Measurements from ENCODE around the gene GON4L.
"Not testable (repeated sequence)": the region's sequence is repeated elsewhere in the genome, so short reads cannot be mapped to it uniquely, and the experiment has no call there.

Gene GON4L

DNA sequence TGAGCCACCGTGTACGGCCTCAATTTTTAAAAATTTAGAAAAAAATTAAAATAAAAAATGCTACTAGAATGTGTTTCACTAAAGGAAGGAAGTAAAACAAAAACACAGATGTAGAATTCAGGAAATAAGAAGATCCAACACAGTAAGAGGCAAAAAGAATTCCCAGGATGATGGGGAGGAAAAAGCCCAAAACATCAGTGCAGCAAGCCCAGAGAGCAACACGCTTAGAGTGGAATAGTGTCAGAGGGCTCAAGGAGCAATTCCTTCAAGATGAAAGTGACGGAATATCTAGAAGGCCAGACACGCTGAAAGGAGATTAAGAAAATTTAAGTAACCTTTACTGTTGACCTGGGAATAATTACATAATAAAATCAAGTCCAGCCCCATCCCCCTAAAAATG lies 87.8 kb downstream of the GON4L start:
- DNase-seq (ENCODE audit: low spot score), result no peak
- TF ChIP-seq, protein P1, sequence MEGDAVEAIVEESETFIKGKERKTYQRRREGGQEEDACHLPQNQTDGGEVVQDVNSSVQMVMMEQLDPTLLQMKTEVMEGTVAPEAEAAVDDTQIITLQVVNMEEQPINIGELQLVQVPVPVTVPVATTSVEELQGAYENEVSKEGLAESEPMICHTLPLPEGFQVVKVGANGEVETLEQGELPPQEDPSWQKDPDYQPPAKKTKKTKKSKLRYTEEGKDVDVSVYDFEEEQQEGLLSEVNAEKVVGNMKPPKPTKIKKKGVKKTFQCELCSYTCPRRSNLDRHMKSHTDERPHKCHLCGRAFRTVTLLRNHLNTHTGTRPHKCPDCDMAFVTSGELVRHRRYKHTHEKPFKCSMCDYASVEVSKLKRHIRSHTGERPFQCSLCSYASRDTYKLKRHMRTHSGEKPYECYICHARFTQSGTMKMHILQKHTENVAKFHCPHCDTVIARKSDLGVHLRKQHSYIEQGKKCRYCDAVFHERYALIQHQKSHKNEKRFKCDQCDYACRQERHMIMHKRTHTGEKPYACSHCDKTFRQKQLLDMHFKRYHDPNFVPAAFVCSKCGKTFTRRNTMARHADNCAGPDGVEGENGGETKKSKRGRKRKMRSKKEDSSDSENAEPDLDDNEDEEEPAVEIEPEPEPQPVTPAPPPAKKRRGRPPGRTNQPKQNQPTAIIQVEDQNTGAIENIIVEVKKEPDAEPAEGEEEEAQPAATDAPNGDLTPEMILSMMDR (IDR thresholded peaks at IDR 0.05; ENCODE audit: extremely low read depth, missing control alignments), result no peak

DNA sequence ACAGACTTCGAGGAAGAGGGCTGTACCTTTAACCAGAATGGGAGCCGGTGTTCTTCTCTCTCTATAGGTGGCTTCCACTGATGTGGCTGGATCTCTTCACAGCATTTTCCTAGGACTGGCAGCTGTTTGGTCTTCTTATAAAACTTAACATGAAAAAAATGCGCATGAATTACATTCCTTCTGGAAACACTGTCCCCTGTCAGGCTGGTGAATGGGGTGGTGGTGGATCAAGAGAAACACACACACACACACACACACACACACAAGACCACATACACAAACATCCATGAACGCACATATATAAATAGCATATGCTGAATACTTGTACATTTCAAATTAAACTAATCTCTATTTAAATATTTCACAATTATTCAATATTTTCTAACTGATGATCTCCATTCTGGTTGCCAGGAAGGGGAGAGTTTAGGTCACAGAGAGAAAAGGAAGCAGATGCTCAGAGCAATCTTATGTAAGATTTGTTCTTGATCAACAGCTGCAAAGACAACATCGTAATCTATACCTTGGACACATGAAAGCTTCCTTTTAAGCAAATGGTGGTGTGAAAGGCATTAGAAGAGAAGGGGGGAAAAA lies 89.5 kb downstream of the GON4L start:
- DNase-seq (ENCODE audit: low spot score), result not testable (repeated sequence)

DNA sequence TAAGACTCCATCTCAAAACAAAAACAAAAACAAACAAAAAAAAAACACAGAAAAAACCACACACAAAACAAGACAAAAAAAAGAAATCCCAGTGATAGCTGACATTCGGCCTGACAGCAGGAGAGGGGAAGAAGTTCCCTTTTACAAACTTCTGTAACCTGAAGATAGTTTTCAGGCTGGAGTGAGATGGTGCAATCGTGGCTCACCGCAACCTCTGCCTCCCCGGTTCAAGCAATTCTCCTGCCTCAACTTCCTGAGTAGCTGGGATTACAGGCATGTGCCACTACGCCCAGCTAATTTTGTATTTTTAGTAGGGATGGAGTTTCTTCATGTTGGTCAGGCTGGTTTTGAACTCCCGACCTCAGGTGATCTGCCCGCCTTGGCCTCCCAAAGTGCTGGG lies 93.0 kb downstream of the GON4L start:
- not testable (repeated sequence) for DNase-seq (ENCODE audit: low spot score)

DNA sequence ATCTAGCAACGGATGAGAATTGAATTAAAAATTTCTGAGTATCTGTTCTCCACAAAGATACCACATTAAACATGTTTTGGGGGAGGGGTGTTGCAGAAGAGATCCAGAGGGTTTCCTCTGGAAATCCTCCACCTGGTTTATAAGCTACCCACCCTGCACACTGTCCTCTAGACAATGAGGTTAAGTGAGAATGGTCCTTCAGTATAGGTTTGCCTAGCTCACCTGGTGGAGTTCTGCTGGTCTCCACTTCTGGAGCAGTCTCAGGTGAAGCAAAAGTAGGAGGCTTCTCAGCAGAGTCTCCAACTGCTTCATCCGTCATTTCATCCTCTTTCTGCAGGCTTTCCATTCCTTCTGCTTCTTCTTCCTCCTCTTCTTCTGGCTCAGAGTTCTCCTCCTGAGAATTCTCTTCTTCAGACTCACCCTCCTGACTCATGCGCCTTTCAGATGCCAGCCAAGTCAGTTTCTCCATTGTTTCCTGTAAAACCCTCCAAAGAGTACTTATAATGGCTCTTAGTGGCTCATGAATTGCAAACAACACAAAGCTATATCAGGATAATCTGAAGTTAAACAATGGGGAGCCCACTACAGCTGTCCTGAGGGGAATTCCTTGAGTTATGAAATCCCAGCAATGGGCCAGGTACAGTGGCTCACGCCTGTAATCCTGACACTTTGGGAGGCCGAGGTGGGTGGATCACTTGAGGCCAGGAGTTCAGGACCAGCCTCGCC lies 93.8 kb downstream of the GON4L start:
- DNase-seq (ENCODE audit: low spot score), result not testable (repeated sequence)

DNA sequence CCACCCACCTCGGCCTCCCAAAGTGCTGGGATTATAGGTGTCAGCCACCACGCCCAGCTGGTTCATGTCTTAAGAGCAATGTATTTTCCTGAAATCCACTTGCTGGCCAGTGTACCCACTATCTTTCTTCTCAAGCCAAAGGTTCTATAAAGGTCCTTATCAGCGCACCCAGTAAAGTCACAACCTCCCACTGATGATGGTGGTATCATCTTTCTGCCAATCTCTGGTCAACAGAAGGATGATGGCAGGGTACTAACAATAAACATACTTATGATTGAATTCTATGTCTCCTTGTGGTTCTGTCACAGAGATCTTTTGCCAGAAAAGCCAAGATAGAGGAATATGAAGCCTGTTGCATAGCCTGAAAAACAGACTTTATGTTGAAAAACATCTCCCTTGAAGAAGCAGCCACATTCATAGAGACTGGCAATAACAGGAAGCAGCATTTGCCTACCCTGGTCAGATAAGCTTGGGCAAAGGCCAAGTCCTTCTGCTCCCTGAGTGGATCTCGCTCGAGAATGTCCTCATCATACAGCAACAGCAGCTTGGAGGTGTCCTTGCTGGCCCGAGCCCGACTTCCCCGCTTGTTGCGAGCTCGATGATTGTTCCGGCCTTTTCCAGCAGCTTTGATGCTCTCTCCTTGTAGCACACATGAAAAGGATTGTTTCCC lies 95.1 kb downstream of the GON4L start:
- no peak for DNase-seq (ENCODE audit: low spot score)
- TF ChIP-seq, protein P1 (IDR thresholded peaks at IDR 0.05; ENCODE audit: extremely low read depth, missing control alignments), result no peak

DNA sequence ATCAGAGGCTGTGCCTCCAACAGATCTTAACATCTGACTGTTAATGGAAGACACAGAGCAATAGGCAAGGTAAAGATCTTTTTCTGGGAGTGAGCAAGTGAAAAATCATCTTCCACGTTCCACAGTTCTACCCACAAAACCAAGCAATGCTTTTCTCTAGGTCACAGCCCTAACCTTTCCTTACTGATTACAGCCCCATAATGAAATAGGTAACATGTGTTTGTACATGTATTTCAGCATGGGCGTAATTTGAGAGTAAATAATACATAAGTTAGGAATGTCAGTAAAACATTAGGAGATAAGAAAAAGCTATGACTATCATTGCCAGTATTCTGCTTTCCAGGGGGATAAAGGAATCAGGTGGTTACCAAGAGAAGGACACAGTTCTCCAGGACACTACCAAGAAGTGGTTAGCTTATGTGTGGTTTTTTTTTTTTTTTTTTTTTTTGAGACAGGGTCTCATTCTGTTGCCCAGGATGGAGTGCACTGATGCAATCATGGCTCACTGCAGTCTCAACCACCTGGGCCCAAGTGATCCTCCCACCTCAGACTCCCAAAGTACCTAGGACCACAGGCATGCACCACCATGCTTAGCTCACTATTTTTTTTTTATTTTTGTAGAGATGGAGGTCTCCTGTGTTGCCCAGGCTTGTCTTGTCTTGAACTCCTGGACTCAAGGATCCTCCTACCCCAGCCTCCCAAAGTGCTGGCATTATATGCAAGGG lies 96.1 kb downstream of the GON4L start:
- TF ChIP-seq, protein P1 (IDR thresholded peaks at IDR 0.05; ENCODE audit: extremely low read depth, missing control alignments), result no peak
- DNase-seq (ENCODE audit: low spot score), result no peak

DNA sequence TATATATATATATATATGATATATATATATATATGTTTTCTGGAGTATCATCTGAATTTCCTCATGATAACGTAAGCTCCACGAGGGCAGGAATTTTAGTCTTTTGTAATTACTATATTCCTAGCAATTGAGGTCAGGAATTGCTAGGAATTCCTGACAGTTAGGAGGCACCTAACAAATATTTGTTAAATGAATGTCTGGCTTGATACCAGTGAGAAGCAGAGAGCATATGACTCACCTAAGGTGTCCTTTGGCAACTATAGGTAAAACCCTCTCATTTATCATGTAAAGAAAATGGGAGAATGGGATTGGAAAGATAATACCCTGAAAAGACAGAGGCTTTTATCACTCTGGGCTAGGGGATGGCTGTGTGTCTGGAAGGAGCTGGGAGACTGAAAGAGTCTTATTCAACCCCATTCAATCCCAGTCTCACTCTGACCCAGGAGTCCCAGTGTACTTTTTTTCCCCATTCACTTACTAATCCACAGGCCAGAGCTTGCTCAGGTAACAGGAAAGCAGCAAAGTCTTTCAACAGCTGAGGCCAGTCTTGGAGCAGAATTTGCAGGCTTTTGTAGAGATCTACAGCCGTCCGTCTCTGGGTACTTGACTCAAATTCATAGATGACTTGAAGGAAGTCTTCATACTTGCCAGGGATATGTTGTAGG lies 96.9 kb downstream of the GON4L start:
- DNase-seq (ENCODE audit: low spot score), result no peak
- TF ChIP-seq, protein P1 (IDR thresholded peaks at IDR 0.05; ENCODE audit: extremely low read depth, missing control alignments), result no peak

DNA sequence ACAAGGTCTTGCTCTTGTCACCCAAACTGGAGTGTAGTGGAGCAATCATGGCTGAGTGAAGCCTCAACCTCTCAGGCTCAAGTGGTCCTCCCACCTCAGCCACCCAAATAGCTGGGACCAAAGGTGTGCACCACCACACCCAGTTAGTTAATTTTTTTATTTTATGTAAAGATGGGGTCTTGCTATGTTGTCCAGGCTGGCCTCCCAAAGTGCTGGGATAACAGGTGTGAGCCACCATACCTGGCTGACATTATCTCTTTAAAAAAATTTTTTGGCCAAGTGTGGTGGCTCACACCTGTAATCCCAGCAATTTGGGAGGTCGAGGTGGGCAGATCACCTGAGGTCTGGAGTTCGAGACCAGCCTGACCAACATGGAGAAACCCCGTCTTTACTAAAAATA lies 98.0 kb downstream of the GON4L start:
- not testable (repeated sequence) for DNase-seq (ENCODE audit: low spot score)

DNA sequence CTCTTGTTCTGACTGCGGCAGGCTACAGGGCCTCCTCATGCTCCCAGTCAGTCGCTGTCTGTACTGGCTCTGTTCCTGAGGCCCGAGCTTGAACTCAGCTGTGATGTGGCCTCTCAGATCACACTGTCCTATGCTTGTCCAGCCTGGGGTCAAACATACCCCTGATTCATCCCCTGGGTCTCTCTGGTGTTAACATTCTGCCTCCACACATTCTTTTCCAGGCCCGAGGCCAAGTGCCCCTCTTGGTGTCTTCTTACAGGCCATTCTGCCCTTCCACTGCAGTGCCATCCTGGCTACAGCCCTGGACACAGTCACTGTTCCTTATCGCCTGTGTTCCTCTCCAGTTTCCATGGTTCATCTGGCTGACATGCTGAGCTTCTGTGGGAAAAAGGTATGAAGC lies 108.9 kb downstream of the GON4L start:
- not testable (repeated sequence) for DNase-seq (ENCODE audit: low spot score)

DNA sequence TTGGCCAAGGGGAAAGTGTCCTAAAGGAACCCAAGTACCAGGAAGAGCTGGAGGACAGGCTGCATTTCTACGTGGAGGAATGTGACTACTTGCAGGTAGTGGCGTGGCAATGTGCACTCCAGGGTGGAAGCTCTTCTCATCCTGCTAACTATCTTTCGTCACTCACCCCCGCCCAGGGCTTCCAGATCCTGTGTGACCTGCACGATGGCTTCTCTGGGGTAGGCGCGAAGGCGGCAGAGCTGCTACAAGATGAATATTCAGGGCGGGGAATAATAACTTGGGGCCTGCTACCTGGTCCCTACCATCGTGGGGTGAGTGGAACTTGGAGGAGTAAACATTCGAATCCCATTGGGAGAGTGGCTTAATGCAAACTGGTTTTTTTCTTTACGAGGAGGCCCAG lies 109.4 kb downstream of the GON4L start:
- DNase-seq (ENCODE audit: low spot score), result not testable (repeated sequence)

DNA sequence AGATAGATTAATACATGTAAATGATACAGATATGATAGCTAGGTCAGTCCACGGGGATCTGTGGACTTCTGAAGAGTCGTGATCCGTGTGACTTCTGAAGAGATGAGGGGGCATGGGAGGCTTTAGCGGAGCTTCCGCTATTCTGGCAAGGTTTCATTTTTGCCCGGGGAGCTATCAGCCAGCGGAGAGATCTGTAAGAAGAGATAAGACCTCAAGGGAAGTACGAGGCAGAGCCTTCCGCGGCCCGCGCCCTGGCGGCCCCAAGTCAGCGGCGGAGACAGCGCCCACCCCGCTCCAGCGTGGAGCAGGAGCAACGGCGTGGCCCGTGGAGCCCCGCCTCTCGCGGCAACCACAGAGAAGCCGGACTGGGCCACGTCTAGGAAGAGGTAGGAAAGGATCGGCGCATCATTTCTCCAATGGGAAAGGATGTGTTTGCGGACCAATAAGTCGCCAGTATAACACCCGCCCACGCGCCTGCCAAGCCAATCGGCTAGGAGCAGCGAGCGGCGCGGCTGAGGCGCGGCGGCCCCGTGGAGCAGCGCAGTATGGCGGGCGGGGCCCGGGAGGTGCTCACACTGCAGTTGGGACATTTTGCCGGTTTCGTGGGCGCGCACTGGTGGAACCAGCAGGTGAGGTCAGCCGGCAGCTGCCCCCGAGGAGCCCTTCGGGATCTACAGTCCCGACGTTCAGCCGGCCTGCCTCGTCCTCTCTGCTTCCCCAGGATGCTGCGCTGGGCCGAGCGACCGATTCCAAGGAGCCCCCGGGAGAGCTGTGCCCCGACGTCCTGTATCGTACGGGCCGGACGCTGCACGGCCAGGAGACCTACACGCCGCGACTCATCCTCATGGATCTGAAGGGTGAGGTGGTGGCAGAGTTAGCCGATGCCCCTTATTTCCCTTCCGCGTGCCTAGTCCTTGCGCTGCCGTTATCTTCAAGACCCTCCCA lies 111.5 kb downstream of the GON4L start:
- DNase-seq (ENCODE audit: low spot score), result peak; percentile 87
